ENCODE data around the gene TEX35.

Gene TEX35

DNA sequence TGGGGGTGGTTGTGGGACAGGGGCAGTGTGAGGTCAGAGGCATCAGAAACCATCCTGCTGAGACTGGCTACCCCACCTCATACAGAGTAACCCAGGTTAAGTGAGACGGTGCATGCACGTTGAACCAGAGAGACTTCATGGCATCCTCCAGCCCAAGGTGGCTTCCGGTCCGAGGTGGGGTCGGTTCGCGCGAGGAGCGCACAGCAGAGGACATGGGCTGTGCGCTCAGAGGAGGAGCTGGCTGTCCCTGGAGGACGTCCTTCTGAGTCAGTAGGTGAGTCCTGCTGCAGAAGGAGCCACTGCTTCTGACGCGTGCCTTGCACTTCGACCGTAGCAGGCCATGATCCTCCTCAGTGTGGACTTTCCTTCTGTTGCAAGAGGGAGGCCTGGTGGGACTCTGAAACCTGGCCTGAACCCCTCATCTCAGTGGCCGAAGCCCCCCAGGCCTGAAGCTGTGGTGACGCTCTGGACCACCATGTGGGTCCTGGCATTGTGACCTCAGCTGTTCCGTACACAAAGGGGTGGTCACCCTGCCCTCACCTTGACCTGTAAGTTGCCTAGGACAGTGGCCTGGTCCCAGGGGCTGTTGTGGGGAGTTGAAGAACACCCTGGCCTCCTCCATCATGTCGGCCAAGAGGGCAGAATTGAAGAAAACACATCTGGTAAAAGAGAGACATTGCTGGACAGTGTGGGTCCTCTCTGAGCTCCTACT is at the start of gene TEX35:
TEX35 (plus strand) TSS at position 544 of the 712 bp plus-strand sequence; CDS start at position 624, 80 bp downstream.
- DNase-seq: no peak

DNA sequence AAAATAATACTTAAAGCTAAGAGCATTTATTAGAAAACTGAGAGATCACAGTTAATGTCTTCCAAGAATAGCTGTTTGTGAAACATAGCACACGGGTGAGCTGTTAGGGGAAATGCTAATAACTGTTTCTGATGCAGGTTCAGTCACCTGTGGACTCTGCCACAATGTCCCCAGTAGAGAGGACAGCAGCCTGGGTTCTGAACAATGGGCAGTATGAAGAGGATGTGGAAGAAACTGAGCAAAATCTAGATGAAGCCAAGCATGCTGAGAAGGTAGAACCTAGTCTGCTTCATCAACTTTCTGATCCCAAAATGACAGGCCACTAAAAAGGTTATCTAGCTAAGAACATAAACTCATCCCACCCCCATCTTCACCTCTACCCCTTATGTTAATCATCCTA is 48.8 kb upstream of the TEX35 start:
- DNase-seq: no peak

DNA sequence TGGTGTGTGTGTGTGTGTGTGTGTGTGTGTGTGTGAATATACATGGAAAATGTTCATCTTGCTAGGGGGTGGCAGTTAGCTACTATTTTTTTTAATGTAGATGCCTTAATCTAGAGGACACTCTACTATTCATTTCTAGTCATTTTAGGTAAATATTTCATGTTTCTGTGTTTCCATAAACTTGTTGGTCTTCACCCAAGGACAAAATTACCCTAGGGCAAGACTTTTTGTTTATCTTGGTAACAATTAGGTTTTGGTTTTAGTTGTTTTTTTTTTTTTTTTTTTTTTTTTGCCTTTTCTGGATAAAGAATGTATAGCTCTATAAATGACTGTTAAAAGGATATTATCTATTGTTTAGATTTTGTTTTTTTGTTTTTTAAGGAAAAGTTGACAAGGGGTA is 48.3 kb upstream of the TEX35 start:
- DNase-seq: no peak

DNA sequence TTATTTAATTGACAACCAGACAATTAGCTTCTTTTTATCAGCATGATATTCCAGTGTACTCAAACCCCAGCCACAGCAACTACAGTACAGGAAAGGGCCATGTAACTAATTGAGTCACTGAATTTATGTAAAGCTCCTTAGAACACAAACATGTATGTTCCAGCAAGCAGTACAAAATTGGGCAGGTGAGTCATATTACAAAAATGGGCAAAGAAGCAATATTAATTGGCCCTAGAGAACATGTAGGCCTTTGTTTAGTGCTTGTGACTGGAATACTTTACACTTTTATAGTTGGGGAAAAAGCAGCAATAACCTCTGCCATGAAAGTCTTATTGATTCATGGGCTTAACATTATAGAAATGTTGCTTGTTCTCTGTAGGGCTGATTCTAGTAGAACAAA is 47.9 kb upstream of the TEX35 start:
- DNase-seq: no peak

DNA sequence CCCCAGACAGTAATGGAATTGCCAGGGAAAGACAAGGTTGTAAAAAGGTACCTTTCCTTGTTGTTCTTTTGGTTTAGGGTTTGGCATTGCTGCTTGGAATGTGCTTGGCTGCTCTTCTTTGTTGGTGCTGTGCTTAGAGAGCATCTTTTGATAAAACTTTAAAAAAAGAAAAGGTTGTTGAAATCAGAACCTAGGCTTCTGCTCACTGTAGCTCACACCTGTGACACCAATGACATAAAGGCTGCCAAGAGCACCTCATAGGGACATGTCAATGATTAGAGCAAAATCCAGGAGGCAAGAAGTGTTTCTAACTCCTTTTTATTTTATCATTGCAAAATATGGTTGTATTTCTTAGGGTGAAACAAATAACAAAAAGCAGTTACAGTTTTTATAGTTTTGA is 45.1 kb upstream of the TEX35 start:
- DNase-seq: no peak

DNA sequence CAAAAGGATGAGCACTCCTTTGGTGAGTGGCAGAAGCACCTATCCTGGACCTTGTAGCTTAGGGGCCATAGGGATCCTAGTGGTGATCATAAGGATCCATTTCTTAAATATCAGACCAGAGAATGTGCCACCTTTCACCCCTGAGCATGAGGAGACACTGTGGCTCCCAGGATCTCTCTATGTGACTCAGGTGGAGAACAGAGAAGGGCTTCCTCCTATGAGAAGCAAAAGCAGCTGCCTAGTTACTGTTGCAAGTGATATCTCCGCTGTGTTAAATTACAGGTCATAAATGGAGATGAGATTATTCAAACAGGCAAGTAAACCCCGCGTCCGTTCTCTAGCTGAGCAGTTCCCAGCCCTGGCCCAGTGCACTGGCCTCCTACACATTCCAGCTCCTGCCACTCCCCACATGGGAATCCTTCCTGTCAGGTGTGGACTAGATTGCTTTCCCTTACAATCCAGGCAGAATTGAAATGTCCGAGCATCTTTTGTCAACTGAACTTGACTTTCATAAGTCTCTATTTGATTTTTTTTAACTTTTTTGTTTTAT is 42.4 kb upstream of the TEX35 start:
- DNase-seq: no peak

DNA sequence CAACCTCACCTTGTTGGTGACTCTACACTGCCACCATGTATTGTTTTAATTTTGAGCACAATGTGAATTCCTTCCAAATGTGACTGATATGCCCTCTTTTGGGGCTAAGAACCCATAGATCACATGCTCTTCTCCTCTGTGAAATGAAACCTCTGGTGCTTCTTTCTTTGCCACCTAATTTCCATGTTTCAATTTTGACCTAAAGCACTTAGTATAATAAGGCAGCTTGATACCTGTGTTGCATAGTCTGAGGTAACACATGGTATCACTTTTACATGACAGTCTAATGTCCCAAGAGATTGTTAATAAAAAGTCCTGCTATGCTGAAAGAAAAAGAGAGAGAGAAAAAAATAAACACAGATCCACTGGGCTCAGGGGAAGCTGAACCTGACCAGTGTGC is 40.4 kb upstream of the TEX35 start:
- no peak for DNase-seq

DNA sequence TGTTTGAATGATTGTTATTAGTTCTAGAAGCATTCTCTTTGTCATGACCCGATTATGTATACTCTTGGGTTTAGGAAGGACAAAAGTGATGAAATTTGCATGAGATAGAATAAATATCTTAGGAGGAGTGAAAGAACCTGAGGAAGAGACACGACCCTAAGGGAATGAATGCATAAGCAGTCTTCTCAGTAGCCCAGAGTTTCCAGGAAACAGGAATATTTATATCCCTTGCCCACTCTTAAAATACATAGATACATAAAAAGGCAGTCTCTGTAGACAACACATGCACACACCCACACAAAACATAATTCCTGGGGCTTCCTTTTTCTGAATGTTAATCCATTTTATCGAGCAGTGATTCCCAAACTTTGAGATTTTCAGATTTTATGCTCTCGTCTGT is 35.5 kb upstream of the TEX35 start:
- no peak for DNase-seq

DNA sequence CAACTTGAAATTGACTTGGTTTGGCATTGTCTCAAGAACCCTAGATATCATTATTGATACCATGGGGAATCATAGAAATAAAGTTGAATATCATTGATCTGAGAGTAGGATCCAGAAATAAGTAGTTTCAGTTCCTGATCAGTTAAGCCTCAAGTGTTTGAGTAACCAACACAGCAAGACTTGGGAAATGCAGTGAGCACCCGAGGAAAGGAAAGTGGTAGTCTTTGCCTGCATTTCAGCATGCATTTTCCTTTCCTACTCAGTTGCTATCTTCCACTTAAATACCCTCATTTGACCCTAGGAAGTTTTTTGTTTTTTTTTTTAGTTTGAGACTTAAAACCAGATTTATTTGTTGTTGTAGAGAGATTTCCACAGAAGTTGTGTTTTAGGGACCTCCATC is 35.1 kb upstream of the TEX35 start:
- DNase-seq: no peak

DNA sequence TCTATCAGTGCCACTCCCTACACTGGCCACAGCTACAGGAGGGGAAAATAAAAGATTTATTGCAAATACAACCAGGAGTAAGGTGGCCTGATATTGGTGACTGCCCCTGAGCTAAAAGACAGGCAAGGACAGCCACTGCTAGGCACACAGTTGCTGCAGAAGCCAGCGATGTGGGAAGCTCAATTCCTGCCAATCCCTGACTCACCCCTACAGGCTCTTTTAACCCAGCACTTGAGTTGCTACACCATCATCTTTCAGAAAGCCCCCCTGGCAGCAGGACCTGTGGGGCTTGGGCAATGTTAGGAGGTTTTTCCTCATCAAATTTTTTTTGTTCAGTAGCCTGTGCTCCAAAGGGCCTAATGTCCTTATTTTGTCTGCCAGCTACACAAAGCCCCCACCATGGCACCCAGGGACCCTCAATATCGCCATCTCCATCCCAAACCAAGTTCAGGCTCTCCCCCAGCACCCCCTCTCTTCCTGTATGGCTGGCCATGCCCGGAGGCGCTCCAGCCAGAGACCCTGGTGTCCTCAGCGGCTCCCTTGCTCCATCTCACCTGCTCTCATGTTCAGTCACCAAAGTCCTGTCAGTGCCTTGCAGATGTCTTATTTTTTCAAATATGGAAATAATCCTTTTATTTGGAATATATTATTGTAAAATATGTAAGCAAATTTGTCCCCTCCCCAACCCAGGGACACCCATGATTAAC is 29.5 kb upstream of the TEX35 start:
- no peak for DNase-seq

DNA sequence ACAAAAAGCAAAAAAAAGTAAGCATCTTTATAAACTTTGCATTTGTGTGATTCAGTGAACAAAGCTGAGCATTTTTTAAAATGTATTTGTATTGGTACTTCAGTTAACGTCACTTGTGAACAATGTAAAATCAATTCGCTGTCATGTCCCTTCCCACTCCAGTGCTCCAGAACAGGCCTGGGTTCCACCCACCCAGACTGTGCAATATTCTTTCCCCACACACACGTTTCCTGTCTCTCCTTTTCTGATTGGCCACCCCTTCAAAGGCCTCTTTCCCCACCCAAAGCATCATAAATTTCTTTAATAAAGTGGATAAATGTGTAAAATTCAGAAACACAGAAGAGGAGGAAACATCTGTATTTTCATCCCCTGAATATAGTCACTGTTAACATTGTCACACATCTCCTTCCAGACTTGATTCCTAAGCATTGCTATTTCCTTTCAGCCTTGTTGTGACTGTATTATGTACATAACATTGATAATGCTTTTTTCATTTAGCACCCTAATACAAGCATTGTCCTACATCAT is 28.1 kb upstream of the TEX35 start:
- no peak for DNase-seq

DNA sequence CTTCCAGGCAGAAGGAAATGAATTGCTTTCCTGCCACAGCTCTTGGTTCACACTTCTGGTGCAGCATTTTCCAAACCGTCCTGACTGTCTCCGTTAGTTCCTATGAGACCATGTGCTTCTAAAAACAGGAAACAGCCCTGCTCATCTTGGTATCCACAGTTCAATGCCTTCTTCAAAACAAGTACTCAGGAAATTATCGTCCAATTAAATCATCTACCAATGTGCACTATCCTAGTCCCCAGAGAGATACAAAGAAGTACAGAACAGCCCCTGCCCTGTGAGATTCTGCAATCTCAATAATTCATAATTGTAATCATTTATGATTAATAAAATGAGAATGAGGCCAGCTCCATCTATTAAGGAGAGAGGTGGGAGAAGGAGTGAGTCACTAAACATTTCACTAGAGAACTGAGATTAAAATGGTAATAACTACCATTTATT is 27.3 kb upstream of the TEX35 start:
- DNase-seq: no peak

DNA sequence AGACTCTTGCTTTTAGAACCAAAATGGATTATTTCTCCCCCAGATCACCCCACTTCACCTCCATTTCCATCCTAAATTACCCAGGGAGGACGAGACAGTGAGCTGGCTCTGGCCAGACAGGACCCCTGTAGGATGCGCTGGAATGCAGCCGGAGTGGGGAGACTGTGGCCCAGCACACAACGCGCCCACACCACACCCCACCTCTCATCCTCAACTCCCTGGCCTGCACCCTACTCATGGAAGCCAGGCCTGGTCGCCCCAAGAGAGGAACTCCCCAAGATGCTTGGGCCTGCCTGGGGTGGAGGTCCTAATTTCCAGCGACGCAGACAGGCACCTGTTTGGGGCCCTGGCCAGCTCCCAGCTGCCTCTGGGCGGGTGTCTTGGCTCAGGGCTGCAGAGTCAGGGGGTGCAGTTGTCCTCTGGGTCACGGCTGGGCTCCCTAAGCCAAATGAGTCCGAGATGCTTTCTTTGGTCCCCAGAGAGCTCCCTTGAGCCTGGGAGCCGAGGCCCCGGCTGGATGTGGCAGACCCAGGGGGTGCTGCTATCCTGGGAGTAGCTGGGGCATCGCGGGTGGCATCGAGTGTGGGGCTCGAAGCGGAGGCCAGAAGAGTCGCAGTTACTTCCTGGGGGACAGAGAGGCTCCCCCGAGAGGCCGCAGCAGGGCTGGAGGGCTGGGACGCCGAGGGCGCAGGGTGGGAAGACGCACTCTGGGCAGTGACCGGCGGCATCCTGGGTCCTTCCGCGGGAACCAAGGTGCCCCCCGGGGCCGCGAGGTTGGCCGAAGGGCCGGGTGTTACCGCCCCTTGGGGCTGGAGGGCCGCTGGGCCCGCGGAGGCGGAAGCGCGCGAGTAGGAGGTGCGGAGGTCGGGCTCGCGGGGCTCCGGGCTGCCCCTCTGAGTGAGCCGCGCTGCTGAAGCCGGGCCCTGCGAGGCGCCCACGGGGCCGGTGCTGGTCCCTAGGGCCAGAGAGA is 26.5 kb upstream of the TEX35 start:
- no peak for DNase-seq

DNA sequence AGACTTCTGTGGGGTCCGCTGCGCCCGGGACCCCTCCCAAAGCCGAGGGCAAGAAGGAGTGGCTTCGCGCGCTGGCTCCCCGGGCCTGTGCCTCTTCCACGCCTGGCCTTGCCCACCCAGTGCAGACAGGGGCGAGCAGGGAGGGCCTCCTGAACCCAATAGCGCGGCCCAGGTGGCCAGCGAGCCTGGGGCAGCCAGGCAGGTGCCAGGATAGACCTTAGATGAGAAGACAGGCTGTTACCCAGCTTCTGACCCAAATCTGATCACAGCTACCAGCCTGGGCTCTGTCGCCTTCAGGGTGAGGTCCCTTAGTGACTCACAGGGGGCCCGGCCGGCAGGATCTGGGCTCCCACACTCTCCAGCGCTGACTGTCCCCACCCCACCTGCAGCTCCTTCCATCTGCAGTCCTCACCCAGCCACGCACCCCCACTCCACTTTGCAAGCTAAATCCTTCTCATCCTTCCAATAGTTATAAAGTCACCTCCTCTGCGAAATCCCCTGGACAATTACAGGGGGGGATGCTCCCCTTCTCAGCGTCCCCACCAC is 25.8 kb upstream of the TEX35 start:
- DNase-seq: no peak

DNA sequence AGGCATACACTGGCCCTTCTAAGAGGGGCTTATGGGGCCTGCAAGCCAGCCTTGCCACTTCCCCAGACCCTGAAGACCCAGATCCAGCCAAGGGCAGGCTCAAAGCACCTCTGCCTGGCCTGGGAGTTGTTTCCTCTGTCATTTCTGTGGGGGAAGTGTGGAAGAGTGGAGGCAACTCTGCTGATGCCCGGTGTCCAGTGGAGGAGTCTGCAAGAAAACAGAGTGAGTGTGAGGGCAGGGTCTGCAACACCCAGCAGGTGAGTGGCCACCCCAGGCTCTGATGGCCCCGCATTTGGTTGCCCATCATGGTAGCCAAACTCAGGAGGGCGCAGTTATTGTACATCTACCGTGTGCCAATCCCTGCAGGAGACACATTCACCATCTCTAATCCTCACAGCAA is 24.5 kb upstream of the TEX35 start:
- no peak for DNase-seq

DNA sequence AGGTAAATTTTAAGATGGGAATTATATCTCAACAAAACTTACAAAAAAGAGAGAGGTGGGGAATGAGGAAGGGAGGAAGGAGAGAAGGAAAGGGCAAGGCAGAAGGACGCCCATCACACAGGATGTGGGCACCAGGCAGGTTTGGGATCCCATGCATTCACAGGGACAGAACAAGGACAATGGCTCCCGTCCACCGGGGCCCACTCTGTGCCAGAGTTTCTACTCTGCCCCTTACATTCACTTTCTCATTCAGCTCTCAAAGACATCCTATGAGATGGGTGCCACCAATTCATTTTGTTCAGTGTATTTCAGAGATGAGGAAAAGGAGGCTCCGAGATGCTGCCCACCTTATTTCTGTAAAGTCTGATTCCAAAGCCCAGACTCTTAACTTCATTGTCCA is 23.5 kb upstream of the TEX35 start:
- DNase-seq: no peak

DNA sequence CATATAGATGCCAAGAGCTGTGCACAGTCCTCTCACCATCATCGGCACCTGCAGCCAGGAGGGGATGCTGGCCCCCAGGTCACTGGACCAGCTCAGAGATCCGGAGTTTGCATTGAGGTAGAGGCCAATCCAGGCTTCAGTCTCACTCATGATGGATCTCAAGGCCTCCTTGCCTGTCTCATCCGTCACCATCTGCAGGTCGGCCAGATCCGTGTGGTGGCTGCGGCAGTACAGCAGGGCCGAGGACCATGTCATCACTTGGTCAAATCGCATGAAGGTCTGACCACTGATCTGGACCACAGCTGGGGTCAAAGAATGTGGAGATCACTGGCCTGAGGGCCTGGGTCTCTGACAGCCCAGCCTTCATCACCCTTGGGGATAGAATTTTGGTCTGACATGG is 22.8 kb upstream of the TEX35 start:
- DNase-seq: no peak

DNA sequence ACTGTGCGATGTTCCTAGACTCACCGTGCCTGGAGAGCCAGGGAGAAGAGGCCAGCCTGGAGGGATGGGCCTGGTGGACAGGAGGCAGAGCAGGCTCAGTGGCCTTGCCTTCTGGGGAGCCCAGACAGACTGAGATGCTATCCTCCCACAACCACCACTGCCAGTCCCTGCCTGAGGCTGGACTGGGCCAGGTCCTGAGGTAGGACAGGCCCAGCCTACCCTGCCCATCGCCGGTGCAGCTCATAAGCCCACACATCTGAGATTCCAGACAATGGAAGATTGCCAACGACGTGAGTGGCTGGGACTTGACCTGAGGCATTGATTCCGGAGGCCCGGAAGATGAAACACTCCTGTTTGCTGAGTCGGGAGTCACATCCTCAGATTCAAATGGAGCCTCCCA is 21.9 kb upstream of the TEX35 start:
- DNase-seq: no peak

DNA sequence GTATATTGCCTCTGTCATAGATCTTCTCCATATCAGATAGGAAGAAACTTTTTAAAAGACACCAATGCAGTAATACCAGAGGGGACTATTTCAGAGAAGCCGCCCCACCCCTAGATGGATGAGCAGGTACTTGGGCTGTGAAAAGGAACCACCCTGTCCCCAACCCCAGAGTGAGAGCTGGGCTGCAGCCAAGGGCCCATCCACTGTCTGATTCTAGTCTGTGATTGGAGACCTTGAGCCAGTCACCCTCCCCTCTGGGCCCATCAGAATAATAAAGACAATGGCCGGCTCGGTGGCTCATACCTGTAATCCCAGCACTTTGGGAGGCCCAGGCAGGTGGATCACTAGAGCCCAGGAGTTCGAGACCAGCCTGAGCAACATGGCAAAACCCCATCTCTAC is 21.2 kb upstream of the TEX35 start:
- DNase-seq: no peak

DNA sequence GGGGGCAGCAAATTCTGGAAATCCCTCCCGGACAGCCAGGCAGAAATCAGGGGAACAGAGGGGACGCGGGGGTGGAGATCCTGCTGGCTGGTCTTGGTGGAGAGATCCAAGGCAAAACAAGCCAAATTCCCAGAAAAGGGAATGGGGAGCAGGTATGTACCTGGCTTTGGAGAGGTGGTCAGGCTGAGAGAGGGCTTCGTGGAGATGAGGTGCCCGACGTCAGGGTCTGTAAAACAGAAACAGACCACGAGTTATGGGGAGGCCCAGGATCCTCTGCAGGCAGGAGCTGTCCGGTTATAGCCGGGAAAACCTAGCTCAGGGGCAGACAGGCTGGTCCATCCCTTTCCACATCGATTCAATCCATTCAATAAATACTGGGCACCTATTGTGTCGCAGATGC is 20.6 kb upstream of the TEX35 start:
- no peak for DNase-seq

DNA sequence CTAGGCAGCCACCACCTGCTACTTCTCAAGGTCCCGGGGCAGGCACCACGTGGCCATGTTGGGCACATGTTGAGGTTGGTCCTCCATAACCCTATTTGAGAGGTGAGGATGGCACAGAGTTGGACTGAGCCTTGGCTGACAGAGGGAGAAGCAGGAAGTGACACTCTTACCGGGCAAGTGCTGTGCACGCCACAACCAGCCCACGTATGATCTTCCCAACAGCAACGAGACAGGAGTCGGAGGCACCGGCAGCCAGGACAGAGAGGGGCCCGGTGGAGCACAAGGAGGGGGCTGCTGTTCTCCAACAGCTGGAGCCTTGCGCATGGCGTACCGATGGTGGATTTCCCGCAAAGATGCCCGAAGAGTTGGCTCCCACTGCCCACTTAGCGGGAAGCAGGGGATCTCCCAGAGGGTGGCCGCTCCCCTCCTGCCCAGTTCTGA is 19.6 kb upstream of the TEX35 start:
- no peak for DNase-seq

DNA sequence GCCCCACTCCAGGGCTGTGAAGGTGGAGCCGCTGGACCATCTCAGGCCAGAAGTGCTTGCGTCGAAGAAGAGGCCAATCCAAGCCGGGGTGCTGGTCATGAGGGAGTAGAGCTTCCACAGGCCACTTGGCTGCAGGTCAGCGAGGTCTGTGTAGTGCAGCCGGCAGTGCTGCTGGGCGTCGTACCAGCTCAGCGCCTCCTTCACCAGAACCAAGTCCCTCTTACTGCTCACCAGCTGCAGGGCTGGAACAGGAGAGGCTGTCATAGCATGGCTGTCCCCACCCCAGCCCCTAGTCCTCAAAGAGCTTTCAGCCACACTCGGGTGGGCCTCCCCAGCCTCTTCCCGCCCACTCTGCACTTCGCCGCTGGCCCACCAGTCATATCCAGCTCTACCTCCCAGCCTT is 18.3 kb upstream of the TEX35 start:
- DNase-seq: no peak

DNA sequence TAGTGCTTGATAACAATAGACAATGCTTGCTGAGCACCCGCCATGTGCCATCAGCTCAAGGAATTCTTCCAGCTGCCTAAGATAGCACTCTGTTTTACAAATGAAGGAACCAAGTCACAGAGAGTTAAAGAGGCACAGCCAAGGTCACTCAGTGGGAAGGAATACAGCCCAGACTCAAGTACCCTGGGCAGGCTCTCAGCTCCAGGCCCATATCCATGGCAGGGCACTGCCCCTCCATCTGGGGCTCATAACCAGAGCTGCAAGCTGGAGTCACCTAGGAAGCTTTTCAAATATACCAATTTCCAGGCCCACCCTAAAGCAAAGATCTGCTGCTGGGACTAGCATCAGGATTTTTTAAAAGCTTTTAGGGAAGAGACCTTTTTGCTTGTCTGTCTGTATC is 17.8 kb upstream of the TEX35 start:
- DNase-seq: no peak
